MCF 10A (cell line): Measurements from ENCODE around the gene PET100. TPM values are rescaled to one million over a fixed set of nuclear protein-coding genes. Genes with fewer than 3 reads are reported as not detected.
A peak's percentile ranks its signal among the peaks of the same experiment; 100 is the strongest.

Experiments used
- BruUV-seq: library from RNA; stranded (reverse); fragments of 400-500 nt; replicated peaks from 2 replicates; lab custom pipeline; 2021; lab: Mats Ljungman, UMichigan
- CTCF ChIA-PET: fragments of 300-600 bp; sonication (Branson Sonifier 250); formaldehyde crosslinking; extraction: SDS; loops from one replicate; lab custom pipeline; 2021; ENCODE audit warnings: antibody characterized with exemption, inconsistent platforms; lab: Yijun Ruan, JAX
- POLR2A ChIA-PET: fragments of 300-600, 350-650 bp; sonication (Branson Sonifier 250); formaldehyde crosslinking; extraction: SDS; loops from one replicate; lab custom pipeline; 2020; ENCODE audit warnings: antibody characterized with exemption, inconsistent platforms; lab: Yijun Ruan, JAX
- DNase-seq: peaks from one replicate; pipeline ENCODE4 v3.0.0-alpha.2; 2018; ENCODE audit not compliant: unreplicated experiment
- H3K27ac Mint-ChIP-seq: one replicate; pipeline ENCODE4 v1.8.0; 2022; ENCODE audit warnings: mild to moderate bottlenecking, low read depth, mixed read lengths; ENCODE audit not compliant: unreplicated experiment
- H3K27me3 Mint-ChIP-seq: one replicate; pipeline ENCODE4 v1.8.0; 2022; ENCODE audit warnings: mixed read lengths; ENCODE audit not compliant: insufficient read depth, unreplicated experiment
- H3K36me3 Mint-ChIP-seq: one replicate; pipeline ENCODE4 v1.8.0; 2022; ENCODE audit warnings: mild to moderate bottlenecking, moderate library complexity, mixed read lengths; ENCODE audit not compliant: insufficient read depth, unreplicated experiment
- H3K4me1 Mint-ChIP-seq: one replicate; pipeline ENCODE4 v1.8.0; 2022; ENCODE audit warnings: mixed read lengths; ENCODE audit not compliant: insufficient read depth, unreplicated experiment
- H3K4me3 Mint-ChIP-seq: one replicate; pipeline ENCODE4 v1.8.0; 2022; ENCODE audit warnings: mild to moderate bottlenecking, moderate library complexity, mixed read lengths; ENCODE audit not compliant: unreplicated experiment
- H3K9me3 Mint-ChIP-seq: one replicate; pipeline ENCODE4 v1.8.0; 2022; ENCODE audit warnings: mixed read lengths; ENCODE audit not compliant: unreplicated experiment
- intact Hi-C: fragments of 100-400 bp; cut with micrococcal nuclease; formaldehyde crosslinking; loops from 2 replicates; pipeline ENCODE4 v1.14.1; 2022
- total RNA-seq: library from RNA; stranded (reverse); gene quantifications from 2 replicates; pipeline ENCODE4 v1.2.3, GENCODE V29; 2022
- TF ChIP-seq, protein P1 (sequence below): fragments of 200-600 bp; IDR thresholded peaks from one replicate; pipeline ENCODE4 v1.8.0; 2022; ENCODE audit warnings: antibody characterized with exemption, mild to moderate bottlenecking; ENCODE audit not compliant: unreplicated experiment

Gene PET100
- total RNA-seq, 1 experiment from 2014 or later: 53.9 TPM

DNA sequence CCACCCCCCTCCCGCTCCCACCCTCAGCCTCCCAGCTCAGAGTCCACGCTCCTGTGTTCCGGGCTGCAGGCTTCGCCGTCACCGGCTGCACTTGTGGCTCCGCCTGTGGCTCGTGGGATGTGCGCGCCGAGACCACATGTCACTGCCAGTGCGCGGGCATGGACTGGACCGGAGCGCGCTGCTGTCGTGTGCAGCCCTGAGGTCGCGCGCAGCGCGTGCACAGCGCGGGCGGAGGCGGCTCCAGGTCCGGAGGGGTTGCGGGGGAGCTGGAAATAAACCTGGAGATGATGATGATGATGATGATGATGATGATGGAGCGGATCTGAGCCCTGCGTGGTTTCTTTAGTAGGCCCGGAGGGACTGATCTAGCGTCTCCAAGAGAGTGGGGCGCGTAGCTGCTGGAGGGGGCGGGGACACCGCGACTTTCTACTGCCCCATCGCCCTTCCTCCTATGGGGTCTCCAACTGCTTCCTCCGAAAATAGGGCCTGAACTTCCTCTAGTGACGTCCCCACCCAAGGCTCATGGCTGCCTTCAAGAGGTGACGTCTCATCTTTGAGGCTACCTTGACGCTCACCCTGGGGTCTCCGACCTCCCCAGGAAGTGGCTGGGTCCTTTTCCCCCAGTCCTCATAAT lies 40.7 kb downstream of the PET100 start:
- no peaks in the 10 kb centered on the region for H3K4me1 Mint-ChIP-seq
- peaks cover 22% of the 10 kb centered on the region for H3K27me3 Mint-ChIP-seq
- H3K36me3 Mint-ChIP-seq: no peaks in the 10 kb centered on the region
- ChIA-PET POLR2A (interaction anchor here (0.7 to 0.9 kb wide), 3 partner anchors 10 to 17 kb away, joined by 3 to 4 read pairs (median 3); partner anchors contain the start of gene TRAPPC5), CTCF (interaction anchor here (1.0 to 2.0 kb wide), 2 partner anchors 11 to 18 kb away, joined by 4 to 6 read pairs; partner anchors contain the start of gene TRAPPC5)
- no peak for DNase-seq
- no peak overlapping the region for H3K27ac Mint-ChIP-seq
- no peaks in the 10 kb centered on the region for H3K9me3 Mint-ChIP-seq
- intact Hi-C loops: no loop called here
- H3K4me3 Mint-ChIP-seq: peak overlapping the region; percentile 37
- TF ChIP-seq, protein P1, sequence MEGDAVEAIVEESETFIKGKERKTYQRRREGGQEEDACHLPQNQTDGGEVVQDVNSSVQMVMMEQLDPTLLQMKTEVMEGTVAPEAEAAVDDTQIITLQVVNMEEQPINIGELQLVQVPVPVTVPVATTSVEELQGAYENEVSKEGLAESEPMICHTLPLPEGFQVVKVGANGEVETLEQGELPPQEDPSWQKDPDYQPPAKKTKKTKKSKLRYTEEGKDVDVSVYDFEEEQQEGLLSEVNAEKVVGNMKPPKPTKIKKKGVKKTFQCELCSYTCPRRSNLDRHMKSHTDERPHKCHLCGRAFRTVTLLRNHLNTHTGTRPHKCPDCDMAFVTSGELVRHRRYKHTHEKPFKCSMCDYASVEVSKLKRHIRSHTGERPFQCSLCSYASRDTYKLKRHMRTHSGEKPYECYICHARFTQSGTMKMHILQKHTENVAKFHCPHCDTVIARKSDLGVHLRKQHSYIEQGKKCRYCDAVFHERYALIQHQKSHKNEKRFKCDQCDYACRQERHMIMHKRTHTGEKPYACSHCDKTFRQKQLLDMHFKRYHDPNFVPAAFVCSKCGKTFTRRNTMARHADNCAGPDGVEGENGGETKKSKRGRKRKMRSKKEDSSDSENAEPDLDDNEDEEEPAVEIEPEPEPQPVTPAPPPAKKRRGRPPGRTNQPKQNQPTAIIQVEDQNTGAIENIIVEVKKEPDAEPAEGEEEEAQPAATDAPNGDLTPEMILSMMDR: no peak
- no TSS peak for BruUV-seq

DNA sequence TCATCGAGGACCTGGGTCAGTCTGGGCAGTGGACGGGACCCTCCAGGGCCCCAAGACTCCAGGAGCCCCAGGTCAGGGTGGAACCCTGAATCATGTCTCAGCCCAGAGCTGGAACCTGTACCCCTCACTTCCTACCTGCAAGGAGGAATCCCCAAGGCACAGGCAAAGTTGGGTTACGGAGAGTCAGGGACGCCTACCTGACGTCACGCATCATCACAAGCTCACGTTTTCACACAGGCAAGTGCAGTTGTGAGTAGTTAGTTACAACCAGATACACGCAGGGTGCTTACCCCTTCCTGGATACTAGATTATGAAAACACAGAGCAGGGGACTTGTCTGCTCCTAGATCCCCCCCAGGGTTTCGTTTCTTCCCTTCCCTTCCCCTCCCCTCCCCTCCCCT lies 41.2 kb downstream of the PET100 start:
- no peaks in the 10 kb centered on the region for H3K4me1 Mint-ChIP-seq
- no peaks in the 10 kb centered on the region for H3K9me3 Mint-ChIP-seq
- TF ChIP-seq, protein P1: no peak
- no peak for DNase-seq
- H3K27ac Mint-ChIP-seq: no peak overlapping the region
- no peaks in the 10 kb centered on the region for H3K36me3 Mint-ChIP-seq
- H3K4me3 Mint-ChIP-seq: peak overlapping the region; percentile 37
- POLR2A ChIA-PET: interaction anchor here (0.7 kb wide), 1 partner anchor 15 kb away, joined by 4 read pairs; no protein-coding TSS in a partner anchor
- CTCF ChIA-PET: interaction anchor here (1.4 kb wide), 1 partner anchor 10 kb away, joined by 3 read pairs; the partner anchor contains the start of gene TRAPPC5
- H3K27me3 Mint-ChIP-seq: peaks cover 22% of the 10 kb centered on the region
- no TSS peak for BruUV-seq
- intact Hi-C loops: no loop called here

DNA sequence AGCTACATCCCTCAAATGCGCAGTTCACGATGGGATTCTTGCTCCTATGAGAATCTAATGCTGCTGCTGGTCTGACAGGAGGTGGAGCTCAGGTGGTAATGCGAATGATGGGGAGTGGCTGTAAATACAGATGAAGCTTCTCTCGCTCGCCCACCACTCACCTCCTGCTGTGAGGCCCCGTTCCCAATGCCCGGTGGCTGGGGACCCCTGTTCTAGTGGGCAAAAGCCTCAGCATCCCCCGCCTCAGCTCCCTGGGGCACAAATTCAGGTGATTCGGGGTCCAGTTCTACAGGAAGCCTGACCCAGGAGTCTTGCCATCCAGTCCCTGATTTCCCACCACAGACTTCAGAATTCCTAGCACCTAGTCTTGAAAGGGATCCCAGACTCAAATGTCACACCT lies 42.9 kb downstream of the PET100 start:
- ChIA-PET POLR2A (no interaction called here), CTCF (no interaction called here)
- H3K36me3 Mint-ChIP-seq: no peaks in the 10 kb centered on the region
- H3K27me3 Mint-ChIP-seq: peaks cover 22% of the 10 kb centered on the region
- H3K27ac Mint-ChIP-seq: no peak overlapping the region
- intact Hi-C loops: no loop called here
- H3K9me3 Mint-ChIP-seq: no peaks in the 10 kb centered on the region
- no peak overlapping the region for H3K4me3 Mint-ChIP-seq
- TF ChIP-seq, protein P1: no peak
- no peaks in the 10 kb centered on the region for H3K4me1 Mint-ChIP-seq
- BruUV-seq: no TSS peak
- no peak for DNase-seq
